ENCODE results near the gene FAM13B. TPM values are rescaled to one million over a fixed set of nuclear protein-coding genes. Genes with fewer than 3 reads are reported as not detected.

The FAM13B gene
- total and polyA plus RNA-seq, 9 of the 15 experiments (the other 6 are each of a cell fraction or from before 2014, with no cell fraction given), result 2.3 to 21.6 (median 14.1) TPM

DNA sequence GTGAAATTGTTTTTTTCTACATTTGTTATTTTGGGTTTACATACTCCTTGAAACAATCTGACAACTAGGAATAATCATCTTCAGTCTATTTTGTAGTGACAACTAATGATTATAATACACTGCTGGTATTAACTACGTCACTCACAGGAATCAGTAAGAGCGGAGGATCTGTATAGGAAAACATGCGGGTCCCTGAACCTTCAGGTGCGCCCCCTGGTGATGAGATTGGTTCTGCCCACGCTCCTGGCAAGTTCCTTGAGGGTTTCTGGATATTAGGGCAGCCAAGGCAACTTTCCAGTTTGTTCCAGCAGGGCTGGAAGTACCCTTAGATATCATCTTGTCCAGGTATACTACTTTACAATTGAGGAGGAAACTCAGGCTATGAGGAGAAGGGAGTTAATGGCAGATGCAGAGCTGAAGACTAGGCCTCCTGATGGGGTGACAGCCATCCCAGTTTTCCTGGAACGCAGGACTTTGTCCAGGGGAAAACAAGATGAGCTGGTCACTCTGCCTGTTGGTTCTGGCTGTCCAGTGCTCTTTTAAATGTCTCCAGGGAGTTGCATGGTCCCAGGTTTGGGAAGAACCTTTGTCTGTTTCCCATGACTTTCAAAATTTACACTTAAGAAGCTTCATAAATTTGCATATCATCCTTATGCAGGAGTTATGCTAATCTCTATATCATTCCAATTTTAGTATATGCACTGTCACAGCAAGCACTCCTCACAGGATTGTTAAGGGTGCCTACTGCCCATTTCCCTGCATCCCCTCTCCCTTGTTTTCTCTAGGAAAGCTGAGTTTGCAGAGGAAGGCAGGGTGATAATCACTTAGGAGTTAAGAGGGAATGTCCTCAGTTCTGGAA lies 36.1 kb upstream of the FAM13B start (continued):
- no peak for TF ChIP-seq RREB1 (CRISPR knock-in tag; IDR thresholded peaks at IDR 0.05)
- TF ChIP-seq, protein P1, sequence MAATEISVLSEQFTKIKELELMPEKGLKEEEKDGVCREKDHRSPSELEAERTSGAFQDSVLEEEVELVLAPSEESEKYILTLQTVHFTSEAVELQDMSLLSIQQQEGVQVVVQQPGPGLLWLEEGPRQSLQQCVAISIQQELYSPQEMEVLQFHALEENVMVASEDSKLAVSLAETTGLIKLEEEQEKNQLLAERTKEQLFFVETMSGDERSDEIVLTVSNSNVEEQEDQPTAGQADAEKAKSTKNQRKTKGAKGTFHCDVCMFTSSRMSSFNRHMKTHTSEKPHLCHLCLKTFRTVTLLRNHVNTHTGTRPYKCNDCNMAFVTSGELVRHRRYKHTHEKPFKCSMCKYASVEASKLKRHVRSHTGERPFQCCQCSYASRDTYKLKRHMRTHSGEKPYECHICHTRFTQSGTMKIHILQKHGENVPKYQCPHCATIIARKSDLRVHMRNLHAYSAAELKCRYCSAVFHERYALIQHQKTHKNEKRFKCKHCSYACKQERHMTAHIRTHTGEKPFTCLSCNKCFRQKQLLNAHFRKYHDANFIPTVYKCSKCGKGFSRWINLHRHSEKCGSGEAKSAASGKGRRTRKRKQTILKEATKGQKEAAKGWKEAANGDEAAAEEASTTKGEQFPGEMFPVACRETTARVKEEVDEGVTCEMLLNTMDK (IDR thresholded peaks at IDR 0.05; ENCODE audit: borderline replicate concordance, insufficient read depth, low read depth, low read length, poor library complexity, severe bottlenecking), result peak; percentile 66
- no peak for TF ChIP-seq PBX2 (CRISPR knock-in tag; IDR thresholded peaks at IDR 0.05; ENCODE audit: low read depth)
- TF ChIP-seq PBX2 (tag; conservative IDR thresholded peaks at IDR 0.05; ENCODE audit: low read depth), result no peak
- no peak for TF ChIP-seq WHSC1 (IDR thresholded peaks at IDR 0.05; ENCODE audit: low read length)
- TF ChIP-seq E2F4 (CRISPR knock-in tag; IDR thresholded peaks at IDR 0.05; ENCODE audit: low read depth), result no peak
- no peak for TF ChIP-seq POLR2B (IDR thresholded peaks at IDR 0.05; ENCODE audit: low read depth, partially characterized antibody)
- TF ChIP-seq NFE2L1 (tag; IDR thresholded peaks at IDR 0.05; ENCODE audit: borderline replicate concordance, low read depth), result no peak
- no peak for TF ChIP-seq HNRNPLL (IDR thresholded peaks at IDR 0.05; ENCODE audit: low read depth, low read length, poor library complexity, severe bottlenecking)
- TF ChIP-seq XRCC5 (IDR thresholded peaks at IDR 0.05; ENCODE audit: low read depth, low read length), result 0 out of 2 replicates have a peak, but pooled peaks have one; percentile 58
- TF ChIP-seq ZNF280A (IDR thresholded peaks at IDR 0.05; ENCODE audit: low read depth, partially characterized antibody), result no peak
- TF ChIP-seq CCAR2 (IDR thresholded peaks at IDR 0.05; ENCODE audit: low read depth, low read length), result no peak
